ENCODE results near the gene NES.

The NES gene

DNA sequence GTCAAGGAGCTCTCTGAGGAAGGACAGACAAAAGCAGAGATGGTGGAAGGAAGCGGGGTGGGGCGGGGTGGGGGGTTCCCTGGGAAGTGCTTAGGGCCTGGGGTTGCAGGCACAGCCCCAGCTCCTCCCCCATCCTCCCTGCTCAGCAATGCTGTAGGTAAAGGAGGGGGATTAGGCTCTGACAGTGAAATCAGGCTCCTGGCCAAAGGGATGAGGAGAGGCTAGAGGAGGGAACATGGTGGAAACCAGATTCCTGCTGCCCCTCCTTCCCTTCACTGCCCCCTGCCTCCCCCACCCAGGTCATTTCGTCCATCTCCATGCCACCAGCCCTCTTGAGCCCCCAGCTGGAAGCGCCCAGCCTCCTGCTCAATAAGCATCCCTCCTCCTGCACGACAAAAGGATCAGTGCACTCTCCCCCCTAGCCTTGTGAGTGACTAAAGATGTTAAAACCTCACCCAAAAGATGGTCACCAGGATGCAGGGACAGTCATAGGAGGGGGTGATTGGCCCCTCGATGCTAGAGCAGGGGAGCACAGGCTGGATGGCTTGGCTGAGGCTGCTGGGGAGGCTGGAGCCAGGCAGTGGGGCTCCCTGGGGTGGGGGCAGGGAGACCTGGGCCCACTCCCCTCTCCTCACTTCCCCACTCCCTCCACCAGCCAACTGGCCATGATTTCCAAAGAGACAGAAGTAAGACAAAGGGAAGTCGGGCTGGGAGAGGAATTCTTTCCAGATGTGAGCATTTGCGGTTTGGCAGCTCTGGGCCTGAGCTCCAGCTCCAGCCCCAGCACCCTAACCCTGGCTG, 30.4 kb upstream of the NES start:
- Histone ChIP-seq H3K4me3 (ENCODE audit: low read depth, low read length, poor library complexity, severe bottlenecking) (no peak overlapping the region), H3K79me2 (ENCODE audit: insufficient read depth, low read length) (no peaks in the 10 kb centered on the region), H3K27me3 (ENCODE audit: insufficient read depth, low read length) (peaks cover 11% of the 10 kb centered on the region; the same call in 1 of the 2 replicates), H3F3A (ENCODE audit: insufficient read depth, low read length) (no peaks in the 10 kb centered on the region), H3K9ac (ENCODE audit: low read length) (no peak overlapping the region), H3K9me2 (ENCODE audit: low read depth, low read length) (no peaks in the 10 kb centered on the region), H2AFZ (ENCODE audit: low read length) (no peak overlapping the region), H3K4me2 (ENCODE audit: low read length) (no peak overlapping the region), H3K9me3 (ENCODE audit: low read length) (no peaks in the 10 kb centered on the region), H4K20me1 (ENCODE audit: insufficient read depth, low read length) (no peaks in the 10 kb centered on the region), H3K4me1 (ENCODE audit: insufficient read depth, low read length, severe bottlenecking) (peaks cover 15% of the 10 kb centered on the region), H3K36me3 (ENCODE audit: insufficient read depth, low read length) (no peaks in the 10 kb centered on the region), H3K27ac (ENCODE audit: low read depth, low read length, poor library complexity, severe bottlenecking) (no peak overlapping the region)
- TF ChIP-seq EZH2 (IDR thresholded peaks at IDR 0.05; ENCODE audit: borderline replicate concordance, low read length), result no peak
- TF ChIP-seq, protein P1, sequence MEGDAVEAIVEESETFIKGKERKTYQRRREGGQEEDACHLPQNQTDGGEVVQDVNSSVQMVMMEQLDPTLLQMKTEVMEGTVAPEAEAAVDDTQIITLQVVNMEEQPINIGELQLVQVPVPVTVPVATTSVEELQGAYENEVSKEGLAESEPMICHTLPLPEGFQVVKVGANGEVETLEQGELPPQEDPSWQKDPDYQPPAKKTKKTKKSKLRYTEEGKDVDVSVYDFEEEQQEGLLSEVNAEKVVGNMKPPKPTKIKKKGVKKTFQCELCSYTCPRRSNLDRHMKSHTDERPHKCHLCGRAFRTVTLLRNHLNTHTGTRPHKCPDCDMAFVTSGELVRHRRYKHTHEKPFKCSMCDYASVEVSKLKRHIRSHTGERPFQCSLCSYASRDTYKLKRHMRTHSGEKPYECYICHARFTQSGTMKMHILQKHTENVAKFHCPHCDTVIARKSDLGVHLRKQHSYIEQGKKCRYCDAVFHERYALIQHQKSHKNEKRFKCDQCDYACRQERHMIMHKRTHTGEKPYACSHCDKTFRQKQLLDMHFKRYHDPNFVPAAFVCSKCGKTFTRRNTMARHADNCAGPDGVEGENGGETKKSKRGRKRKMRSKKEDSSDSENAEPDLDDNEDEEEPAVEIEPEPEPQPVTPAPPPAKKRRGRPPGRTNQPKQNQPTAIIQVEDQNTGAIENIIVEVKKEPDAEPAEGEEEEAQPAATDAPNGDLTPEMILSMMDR (IDR thresholded peaks at IDR 0.05; ENCODE audit: low read length), result no peak

DNA sequence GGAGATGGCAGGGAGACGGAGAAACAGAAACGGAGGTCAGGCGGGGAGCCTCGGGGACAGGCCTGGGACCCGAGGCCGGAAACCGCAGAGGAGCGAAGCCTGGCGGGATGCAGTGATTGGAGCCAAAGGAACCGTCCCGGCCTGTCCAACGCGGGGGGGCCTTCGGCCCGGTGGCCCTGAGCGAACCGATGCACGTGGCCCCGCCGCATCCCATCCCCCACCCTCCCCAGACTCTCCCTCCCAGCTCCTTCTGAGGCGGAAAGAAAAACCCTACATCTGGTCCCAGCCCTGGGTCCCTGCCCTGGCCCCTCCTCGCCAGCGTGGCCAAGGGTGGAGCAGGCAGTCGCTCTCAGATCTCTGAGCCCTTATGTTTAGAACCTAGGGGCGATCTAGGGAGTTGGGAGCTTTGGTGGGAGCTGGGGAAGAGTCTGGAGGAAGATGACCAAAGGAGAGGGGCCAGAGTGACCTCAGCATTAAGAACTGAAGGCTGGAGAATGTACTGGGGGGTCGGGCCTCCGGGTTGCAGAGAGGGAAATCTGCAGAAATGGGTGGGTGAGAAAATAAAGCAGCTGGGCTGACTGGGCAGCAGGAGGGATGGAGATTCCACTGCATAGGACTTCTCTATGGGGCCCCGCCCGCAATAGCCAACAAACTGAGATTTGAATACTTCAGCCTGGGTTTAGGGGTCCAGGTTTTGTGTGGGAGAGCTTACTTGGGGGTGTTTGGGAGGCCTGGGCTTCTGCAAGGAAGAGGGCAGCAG, 29.6 kb upstream of the NES start:
- Histone ChIP-seq H3K36me3 (ENCODE audit: insufficient read depth, low read length) (no peaks in the 10 kb centered on the region), H3K27me3 (ENCODE audit: insufficient read depth, low read length) (peaks cover 11% of the 10 kb centered on the region; the same call in 1 of the 2 replicates), H3K4me2 (ENCODE audit: low read length) (peak overlapping the region; percentile 42), H3K9ac (ENCODE audit: low read length) (no peak overlapping the region), H3K4me3 (ENCODE audit: low read depth, low read length, poor library complexity, severe bottlenecking) (peak overlapping the region; percentile 33), H3K9me2 (ENCODE audit: low read depth, low read length) (no peaks in the 10 kb centered on the region), H3K4me1 (ENCODE audit: insufficient read depth, low read length, severe bottlenecking) (peaks cover 15% of the 10 kb centered on the region), H3F3A (ENCODE audit: insufficient read depth, low read length) (no peaks in the 10 kb centered on the region), H2AFZ (ENCODE audit: low read length) (no peak overlapping the region), H3K9me3 (ENCODE audit: low read length) (no peaks in the 10 kb centered on the region), H3K27ac (ENCODE audit: low read depth, low read length, poor library complexity, severe bottlenecking) (no peak overlapping the region), H3K79me2 (ENCODE audit: insufficient read depth, low read length) (no peaks in the 10 kb centered on the region), H4K20me1 (ENCODE audit: insufficient read depth, low read length) (no peaks in the 10 kb centered on the region)
- TF ChIP-seq, protein P1 (IDR thresholded peaks at IDR 0.05; ENCODE audit: low read length), result no peak
- no peak for TF ChIP-seq EZH2 (IDR thresholded peaks at IDR 0.05; ENCODE audit: borderline replicate concordance, low read length)

DNA sequence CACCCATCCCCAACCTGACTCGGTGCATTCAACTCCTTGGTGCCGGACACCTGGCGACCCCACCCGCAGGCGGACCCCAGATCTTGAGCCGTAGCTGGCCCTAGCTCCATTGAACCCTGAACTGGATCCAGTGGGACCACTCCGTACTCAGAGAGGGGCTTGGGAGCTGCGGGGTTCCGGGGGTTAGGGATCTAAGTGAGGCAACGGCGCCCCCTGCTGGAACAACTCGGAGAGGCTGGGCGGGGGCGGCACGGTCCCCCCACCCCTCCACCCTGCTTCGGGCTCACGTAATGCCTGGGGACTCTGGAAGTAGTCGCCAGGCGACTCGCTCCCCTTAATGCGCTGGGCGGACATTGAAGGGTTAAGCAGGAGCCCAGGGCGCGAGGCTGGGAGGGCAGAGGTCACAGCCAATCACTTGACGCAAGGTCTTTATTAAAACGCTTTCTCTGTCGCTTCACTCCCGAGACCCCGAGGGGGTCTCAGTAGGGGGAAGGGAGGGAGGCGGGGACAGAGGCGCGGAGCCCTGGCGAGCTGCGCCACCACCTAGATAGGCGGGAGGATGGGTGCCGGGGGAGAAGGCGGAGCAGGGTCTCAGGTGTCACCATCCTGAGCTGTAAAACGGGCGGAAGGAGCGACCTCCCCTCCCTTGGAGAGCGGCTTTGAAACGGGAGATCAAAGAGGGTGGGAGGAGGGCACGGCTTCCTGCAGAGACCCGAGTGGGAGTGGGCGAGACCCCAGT, 28.9 kb upstream of the NES start:
- no peaks in the 10 kb centered on the region for H4K20me1 ChIP-seq (ENCODE audit: insufficient read depth, low read length)
- no peaks in the 10 kb centered on the region for H3K9me3 ChIP-seq (ENCODE audit: low read length)
- no peak for TF ChIP-seq EZH2 (IDR thresholded peaks at IDR 0.05; ENCODE audit: borderline replicate concordance, low read length)
- TF ChIP-seq, protein P1 (IDR thresholded peaks at IDR 0.05; ENCODE audit: low read length), result peak; percentile 89
- H3K4me2 ChIP-seq (ENCODE audit: low read length), result peak overlapping the region; percentile 42
- no peaks in the 10 kb centered on the region for H3F3A ChIP-seq (ENCODE audit: insufficient read depth, low read length)
- no peaks in the 10 kb centered on the region for H3K79me2 ChIP-seq (ENCODE audit: insufficient read depth, low read length)
- no peaks in the 10 kb centered on the region for H3K36me3 ChIP-seq (ENCODE audit: insufficient read depth, low read length)
- H2AFZ ChIP-seq (ENCODE audit: low read length), result no peak overlapping the region
- H3K4me1 ChIP-seq (ENCODE audit: insufficient read depth, low read length, severe bottlenecking), result peaks cover 15% of the 10 kb centered on the region
- no peak overlapping the region; the same call in 1 of the 2 replicates for H3K9ac ChIP-seq (ENCODE audit: low read length)
- H3K4me3 ChIP-seq (ENCODE audit: low read depth, low read length, poor library complexity, severe bottlenecking), result peak overlapping the region; percentile 33
- no peak overlapping the region for H3K27ac ChIP-seq (ENCODE audit: low read depth, low read length, poor library complexity, severe bottlenecking)
- H3K27me3 ChIP-seq (ENCODE audit: insufficient read depth, low read length), result peaks cover 11% of the 10 kb centered on the region; the same call in 1 of the 2 replicates
- no peaks in the 10 kb centered on the region for H3K9me2 ChIP-seq (ENCODE audit: low read depth, low read length)
